GM18861 (cell line): ENCODE data around the gene SMIM36.
"Not testable (repeated sequence)": the region's sequence is repeated elsewhere in the genome, so short reads cannot be mapped to it uniquely, and the experiment has no call there.

Source experiments
- ATAC-seq: cut with Tn5 transposase; IDR thresholded peaks from one replicate; pipeline ENCODE4 v1.9.1; 2021; ENCODE audit not compliant: unreplicated experiment

Gene SMIM36

DNA sequence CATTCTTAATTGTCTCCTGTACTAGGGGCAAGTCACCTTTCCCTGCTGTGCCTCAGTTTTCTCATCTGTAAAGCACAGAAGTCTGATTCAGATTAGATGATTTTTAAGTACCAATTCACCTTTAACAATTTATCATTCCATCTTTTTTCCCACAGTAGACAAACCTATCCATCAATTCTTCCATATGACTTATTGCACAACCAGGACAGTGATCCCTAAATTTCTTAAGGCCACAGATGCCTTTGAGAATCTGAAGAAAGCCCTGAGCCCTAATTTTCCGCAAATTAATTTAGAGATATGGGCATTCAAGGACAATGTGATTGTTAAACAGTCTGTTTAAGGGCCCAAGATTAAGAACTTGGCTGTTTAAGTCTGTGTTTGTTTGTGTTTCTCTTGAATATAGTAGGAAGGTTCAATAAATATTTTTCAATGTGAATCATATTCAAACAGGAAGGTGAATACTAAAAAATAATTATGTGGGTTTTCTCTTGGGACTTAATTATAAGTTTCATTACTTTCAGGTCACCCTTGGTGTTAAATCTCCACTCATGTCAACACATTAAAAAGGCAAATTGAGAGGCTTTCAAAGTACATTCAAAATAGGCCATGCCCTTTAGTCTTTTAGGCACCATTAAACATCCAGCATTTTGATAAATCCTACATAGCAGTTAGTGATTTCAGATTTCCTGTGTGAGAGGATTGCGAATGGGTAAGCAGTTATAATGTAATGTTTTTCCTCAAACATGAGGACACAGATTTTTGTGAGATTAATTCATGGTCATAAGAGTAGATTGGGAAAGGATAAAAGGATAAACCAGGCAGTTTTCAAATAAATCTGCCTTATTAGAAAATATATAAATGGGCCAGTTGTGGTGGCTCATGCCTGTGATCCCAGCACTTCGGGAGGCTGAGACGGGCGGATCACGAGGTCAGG, 54.7 kb downstream of the SMIM36 start:
- ATAC-seq: no peak

DNA sequence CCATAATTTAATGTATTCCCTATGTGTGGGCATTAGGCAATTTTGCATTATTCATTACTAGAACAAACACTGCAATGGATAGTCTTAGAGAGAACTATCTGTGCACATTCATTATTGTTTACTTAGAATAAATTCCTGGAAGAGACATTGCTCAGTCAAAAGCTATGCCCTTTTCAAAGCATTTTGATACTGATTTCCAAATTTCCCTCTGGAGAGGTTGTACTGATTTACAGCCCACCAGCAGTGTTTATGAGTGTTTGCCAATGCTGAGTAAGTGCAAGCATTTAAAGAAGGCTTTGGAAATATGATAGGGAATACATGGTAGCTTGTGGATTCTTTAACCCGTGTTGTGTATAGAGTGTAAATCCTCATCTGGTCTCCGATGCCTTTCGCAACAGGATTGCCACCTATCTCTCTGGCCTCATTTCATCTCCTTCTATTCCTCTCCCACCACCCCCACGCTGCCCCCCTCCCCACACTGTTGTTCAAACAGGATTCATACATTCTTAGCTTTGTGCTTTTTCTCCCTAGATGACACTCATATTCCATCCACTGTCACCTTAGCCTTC, 56.3 kb downstream of the SMIM36 start:
- ATAC-seq: no peak

DNA sequence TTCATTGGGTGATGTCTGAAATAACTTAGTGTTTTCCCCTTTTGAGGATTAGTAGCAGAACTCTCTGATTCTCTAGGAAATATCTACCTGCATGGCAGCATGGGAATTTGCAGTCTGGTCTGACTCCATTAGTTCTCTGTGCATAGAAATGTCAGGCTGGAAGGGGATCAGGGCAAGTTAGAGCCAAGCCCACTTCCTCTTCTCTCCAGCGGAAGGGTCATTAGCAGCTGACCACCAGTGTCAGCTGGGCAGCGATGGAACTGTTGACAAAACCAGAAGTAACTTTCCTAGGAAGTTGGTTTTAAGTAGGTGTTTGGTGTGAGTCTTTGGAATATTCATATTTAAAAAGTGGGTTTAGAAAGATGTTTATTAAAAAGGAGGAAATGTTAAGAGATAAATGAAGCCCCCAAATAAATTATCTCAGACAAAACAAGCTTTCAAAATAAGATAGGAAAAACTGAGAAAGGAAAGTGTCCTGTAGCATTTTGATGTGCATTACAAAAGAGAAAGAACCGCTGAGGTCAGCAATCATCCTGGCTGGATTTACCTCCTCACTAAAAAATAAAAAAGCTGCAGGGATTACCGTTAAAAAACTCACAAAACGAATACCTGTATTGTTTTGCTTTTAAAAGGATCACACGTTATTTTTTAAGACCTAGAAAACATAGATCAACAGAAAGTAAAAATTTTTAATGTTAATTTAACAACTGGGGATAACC, 57.3 kb downstream of the SMIM36 start:
- ATAC-seq: no peak

DNA sequence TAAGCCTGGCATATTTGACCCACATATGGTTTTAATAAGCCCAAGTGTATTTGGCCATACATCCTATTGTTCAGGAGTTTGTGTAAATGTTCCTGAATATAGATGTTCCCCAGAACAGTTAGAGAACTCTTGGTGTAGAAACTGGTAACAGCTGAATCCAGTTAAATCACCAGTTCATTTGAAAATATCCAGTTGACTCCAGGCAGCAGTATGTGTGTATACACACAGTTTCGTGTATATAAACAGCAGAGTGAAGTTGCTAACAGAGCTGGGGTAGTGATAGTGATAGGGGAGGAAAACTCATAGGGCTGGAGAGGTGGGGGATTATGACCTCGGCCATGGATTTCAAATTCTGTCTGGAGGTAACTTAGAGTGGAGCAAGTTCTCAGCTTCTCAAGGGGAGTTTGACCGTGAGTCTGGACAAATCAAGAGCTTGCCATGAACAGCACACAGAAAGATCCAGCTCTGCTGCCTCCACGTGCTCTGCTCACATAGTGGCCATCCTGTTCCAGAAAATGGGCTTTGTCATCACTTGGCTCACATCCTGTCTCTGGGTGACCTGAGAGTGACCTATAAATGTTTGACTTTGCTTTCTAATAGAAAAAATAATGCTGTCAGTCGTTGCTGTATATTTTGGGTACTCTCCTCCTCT, 59.0 kb downstream of the SMIM36 start:
- no peak for ATAC-seq

DNA sequence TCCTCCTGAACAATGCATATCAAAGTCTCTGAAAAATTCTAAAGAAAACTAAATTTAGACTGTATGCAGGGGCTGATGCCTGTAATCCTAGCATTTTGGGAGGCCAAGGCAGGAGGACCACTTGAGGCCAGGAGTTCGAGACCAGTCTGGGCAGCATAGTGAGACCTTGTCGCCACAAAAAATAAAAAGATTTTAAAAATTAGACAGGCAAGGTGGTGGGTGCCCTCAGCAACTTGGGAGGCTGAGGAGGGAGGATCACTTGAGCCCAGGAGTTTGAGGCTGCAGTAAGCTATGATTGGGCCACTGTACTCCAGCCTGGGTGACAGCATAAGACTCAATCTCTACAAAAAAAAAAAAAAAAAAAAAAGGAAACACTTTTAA, 59.5 kb downstream of the SMIM36 start:
- no peak for ATAC-seq

DNA sequence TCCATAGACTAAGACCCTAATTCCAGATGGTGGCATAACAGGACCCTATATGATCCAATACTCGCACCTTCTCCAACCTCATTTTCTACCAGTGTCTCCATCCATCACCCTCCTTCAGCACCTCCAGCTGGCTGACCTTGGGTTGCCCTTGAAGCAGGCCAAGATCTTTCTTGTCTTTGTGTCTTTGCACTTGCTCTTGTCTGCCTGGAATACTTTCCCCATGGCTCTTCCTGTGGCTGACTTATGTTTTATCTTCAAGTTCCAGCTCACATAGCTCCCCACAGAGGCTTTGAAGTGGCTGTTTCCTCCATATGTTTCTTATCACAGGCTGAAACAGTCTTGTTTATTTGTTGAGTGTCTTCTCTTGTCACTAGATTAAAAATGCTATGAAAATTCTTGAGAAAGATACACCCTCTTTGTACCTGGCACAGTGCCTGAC, 60.0 kb downstream of the SMIM36 start:
- ATAC-seq: no peak

DNA sequence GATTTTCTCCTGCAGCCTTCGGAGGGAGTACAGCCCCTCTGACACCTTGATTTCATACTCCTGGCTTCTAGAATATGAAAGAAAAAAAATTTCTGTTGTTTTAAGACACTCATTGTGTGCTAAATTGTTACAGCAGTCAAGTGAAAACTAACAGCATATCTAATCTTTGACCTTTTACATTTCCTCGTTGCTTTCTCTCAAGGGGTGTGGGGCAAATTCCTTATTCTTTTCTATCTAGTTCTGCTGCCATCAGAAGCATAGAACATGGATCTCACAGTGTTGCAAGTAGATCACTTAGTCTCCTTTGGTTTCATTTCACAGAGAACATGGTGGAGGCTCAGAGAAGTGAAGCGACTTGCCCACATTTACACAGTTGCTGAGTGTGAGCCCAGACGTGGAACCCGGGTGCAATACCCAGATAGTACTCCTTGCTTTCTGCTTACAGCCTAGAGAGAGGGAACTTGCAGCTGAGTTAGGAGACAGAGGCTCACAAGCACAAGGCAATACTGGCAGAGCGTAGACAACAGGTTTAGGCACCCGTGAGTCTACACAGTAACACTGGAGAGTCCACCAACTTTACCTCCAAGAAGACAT, 60.9 kb downstream of the SMIM36 start:
- no peak for ATAC-seq

DNA sequence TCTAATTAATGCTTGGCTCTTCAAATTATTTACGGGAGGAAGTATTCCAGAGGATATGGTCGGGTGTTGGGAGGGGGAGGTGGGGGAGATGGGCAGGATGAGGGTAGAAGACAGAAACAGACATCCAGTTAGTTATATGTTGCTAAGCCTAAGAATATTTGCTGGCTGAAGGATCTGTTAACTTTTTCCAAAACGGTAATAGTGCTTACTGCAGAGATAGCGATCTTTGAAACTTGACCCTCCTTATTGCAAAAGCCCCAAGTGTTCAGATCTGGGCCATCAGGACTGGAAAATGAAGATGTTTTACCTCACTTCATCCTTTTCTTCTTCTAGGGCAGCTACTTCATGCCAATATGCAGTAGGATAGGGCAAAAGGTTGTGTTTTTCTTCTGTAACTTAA, 62.6 kb downstream of the SMIM36 start:
- ATAC-seq: no peak

DNA sequence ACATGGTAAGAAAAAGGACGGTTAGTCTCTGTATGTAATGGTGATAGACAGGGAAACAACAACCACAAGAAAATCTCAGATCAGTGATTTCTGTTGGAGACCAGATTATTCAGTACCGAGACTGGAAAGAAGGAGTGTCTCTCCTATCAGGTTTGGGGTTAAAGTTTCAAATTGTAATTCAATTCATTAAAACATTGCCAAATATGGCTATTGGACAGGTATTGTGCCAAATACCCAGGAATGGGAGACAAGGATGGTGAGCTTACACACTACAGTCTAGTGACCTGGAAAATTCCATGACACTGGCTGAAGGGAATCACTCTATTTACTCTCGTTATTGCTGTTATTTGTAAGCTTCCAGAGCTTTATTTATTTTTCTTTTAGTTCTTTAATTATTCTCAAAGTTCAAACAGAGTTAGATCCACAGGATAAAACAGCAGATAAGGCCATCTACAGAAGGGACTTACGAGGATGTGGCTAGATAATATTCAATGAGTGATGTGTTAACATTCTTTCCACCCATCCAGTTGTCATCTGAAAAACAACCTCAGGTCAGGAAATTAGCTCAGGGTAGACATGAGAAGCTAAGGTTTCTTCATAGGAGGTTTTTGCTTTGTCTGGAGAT, 64.6 kb downstream of the SMIM36 start:
- ATAC-seq: no peak

DNA sequence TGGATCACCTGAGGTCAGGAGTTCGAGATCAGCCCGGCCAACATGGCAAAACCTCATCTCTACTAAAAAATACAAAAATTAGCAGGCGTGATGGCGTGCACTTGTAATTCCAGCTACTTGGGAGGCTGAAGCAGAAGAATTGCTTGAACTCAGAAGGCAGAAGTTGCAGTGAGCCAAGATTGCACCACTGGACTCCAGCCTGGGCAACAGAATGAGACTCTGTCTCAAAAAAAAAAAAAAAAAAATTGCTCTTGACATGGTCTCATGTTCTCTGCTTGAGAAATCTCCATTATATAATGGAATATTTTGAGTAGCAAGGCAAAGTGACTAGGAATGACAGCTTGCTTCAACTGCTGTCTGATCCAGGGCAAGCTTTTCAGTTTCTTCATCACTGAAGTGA, 65.2 kb downstream of the SMIM36 start:
- not testable (repeated sequence) for ATAC-seq

DNA sequence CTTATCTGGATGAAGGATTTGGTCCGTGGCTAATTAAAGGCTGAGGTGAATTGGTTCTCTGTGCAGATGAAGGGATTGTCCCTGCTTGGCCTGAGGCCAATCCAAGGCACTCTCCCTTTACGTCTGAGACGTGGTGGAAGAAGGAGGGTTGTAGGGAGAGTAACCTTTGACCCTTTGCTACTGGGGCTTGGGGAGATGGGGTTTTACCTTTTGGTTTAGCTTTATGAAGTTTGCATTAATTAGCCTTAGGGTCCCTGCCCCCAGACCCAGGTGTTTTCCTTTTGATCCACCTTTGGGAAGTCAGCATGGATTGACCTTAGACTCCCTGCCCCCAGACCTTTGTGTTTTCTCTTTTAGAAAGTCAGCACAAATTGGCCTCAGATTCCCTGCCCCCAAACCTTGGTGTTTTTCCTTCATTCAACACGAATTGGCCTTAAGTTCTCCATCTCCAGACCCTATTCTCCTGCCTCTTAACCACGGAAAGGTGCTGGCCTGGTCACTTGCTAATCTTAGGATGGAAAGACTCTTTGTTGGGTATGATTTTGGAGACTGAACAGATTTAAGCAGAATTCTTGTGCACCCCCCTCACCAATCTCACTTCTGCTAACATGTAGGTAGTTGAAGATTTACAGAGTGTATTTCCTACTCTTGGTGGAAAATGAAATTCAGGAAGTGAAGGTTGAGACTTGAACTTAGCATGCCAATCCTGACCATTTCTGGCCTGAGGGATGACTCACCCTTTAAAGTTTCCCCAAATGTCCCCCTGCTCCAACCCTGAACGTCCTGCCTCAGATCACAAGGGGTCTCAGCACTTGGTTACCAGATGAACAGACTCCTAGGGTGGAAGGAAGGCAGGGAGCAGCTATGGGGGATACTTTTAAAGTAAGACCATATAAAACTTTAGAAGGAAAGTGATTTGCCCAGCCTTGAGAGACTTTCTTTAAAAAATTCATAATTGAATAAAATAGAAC, 66.5 kb downstream of the SMIM36 start:
- ATAC-seq: peak; percentile 46

DNA sequence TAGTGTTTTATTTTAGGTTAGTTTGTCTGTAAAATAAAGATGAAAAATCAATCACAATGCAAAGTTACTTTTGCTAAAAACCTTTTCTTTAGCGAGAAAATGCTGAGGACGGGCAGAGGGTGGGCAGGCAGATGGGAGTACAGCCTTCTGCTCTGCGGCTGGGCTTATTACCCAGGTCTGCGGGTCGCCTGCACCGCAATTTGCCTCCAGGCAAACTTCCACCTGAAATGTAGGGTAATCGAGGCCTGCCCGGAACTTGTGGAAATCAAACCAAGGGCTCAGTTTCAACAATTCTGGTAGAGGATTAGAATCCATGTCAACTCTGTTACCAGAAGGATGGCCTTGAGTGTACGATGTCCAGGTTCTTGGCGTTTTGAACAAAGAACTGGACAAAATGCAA, 67.3 kb downstream of the SMIM36 start:
- no peak for ATAC-seq

DNA sequence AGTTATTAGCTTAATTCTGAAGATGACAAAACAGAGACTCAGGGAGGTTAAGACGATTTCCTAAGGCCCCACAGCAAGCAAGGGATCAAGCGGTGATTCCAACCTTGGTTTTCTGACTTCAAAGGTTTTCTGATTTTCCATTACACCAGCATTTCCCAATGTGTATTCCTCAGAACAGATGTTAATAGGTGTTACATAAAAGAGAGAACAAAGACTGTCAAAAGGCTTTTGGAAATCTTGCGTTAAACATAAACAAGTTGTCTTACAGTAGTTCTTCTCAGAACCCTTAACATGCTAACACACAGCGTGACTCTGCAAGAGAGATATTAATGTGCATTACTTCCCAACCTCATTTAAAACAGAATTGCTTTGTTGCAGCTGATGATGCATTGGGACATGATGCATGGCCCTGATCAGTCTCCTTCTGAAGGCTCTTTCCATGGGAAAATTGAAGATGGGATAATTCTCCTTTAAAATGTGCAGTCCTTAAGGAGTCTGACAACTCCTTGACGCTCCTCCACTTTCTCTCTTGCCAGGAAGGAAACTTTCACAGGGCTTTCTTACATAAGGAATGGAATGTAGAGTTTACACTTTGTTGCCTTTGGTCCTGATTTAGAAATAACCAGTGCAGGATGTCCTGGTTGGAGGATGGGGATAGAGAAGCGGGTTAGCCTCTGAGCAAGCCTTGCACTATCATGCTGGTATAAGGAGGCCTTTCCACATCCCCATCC, 68.1 kb downstream of the SMIM36 start:
- ATAC-seq: no peak

DNA sequence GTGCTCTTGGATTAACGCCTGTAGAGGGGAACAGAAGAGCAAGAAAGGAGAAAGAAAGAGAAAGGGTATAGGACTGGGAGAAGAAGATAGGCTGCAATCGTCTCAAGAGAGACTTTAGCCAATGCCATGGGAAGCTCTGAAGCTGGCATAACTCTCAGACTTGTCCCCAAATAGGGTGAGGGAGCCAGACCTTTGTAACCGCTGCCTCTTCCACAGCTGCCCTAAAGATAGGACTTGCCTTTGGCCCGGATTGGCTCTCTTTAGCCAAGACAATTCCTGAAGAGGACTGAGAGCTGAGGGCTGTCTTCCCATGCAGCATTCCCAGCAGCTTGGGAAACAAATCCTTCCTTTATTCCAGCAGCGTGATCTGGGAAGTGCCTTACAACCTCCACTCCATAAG, 68.8 kb downstream of the SMIM36 start:
- ATAC-seq: no peak

DNA sequence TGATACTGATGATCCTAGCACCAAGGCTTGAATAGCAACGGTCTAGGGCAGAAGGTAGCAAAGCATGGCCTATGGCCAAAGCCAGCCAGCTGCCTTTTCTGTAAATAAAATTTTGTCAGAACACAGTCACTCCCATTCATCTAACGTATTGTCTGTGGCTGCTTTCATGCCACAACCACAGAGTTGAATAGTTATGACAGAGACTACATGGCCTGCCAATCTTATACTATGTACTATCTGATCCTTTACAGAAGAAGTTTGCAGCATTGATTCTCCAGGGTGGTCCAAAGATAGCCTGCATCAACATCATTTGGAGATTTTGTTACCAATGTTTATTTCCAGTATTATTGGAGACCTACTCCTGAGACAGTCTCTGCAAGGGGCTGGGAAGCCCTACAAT, 69.7 kb downstream of the SMIM36 start:
- ATAC-seq: peak; percentile 32

DNA sequence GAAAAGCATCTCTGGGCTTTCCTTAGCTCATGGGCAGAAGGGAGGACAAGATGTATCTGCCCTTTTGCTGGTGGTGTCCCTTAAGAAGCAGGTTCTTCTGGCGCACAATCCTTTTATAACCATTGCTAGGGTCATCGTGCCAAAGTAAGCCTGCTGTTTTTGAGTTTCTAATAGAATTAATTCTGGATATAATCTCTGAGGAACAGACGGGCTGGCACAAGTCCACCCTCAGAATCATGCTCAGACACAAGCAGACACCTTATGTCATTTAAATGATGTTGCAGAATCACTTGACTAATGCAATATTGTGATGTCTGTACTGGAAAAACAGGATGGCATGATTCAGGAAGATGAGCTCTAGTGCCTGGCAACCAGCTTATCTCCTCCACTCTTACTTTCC, 70.9 kb downstream of the SMIM36 start:
- ATAC-seq: no peak

DNA sequence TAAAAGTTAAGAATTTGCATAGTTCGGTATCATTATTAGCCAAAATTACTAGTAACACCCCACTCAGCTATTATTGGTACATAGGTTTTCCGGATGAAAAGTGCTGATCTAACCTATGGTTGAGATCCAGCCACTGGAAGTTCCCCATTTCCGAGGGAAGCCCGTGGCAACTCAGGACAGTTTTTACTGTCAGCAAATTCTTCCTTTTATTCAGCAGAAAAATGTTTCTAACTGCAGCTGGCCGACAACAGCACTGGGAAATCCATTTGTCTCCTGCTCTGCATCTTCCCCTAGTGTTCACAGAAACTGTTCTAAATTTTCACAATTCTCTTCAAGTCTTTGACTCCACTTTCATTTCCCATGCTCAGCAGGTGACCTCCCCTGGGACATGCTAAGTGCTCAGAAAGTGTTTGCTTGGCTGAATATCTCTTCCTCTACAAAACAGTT, 74.1 kb downstream of the SMIM36 start:
- ATAC-seq: peak; percentile 60
